ENCODE results near the gene INSC. TPM values are rescaled to one million over a fixed set of nuclear protein-coding genes. Genes with fewer than 3 reads are reported as not detected.

The INSC gene
- total RNA-seq, 1 donor from 2014 or later: not detected

GRCh38 chr11:15286465-15286864, 171.7 kb downstream of the INSC start:
- DNase-seq (ENCODE audit: low read depth, low spot score): no peak

- no peak for DNase-seq (ENCODE audit: low read depth, low spot score)
These were observed 174.1 kb downstream of the INSC start for GRCh38 chr11:15288863-15289262.

GRCh38 chr11:15289723-15290122, 175.0 kb downstream of the INSC start:
- DNase-seq (ENCODE audit: low read depth, low spot score): no peak

DNA sequence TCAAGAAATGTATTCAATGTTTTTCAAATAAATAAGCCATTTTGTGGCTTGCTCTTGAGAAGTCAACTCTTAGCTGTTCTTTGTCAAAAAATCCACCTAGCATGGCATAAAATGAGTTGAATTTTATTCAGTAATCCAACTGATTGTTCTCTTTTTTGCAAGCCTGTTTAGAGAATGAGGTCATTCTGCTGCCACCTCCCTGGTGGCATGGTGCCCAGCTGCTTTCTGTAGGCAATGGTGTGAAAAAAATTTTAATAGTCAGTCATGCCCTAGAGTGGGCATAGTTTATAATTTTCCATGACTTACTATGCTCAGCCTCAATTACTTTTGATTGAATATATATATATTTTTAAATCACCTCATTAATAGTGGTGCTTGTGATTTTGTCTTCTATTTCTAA, 177.2 kb downstream of the INSC start:
- DNase-seq (ENCODE audit: low read depth, low spot score): no peak

DNA sequence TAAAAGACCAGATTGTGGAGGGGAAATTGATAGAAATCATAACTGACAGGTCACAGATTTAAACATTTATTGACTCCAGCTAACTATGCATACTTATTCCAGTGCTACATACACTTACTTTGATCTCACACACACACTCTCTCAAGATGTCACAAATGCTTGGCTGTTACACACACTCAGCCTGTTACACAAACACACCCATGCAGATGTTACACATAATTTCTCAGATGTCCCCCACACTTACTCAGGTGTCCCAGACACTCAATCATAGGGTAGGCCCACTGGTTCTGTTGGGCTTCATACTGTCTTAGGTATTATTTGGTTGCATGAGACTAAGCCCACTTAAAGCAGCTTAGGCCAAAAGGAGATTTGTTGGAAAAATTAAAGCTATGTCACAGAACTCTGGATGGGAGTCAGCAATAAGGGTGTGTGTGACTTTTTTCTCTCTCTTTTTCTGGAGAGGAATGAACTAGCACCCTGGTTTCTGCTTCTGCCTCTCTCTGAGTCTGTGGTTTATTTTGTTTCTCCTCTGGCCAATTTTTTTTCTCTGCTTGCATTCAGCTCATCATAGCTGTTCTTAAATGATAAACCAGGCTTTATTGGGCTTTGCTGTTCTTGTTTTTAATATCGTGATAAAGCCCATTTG, 179.4 kb downstream of the INSC start:
- no peak for DNase-seq (ENCODE audit: low read depth, low spot score)

DNA sequence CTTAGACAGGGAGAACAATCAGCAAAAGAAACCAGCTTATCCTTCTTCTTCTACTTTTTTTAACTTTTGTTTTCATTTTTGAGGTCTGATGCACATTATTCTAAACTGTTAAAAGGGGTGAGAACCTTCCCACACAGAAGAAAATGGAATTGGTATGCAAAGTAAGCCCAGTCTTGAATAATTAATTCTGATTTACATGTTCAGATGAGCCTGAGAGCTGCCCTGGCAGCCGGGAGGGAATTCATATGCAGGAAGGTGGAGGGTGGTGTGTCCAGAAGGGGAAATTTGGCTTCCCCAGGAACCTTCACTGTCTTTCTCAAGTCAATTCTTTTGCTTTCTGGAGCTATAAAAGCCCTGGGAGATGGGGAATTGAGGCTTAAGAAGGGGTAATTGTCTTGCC, 181.0 kb downstream of the INSC start:
- no peak for DNase-seq (ENCODE audit: low read depth, low spot score)

Other genes with a start within 250 kb of the INSC start
- 10.8 and 14.2 TPM in 2 replicates for gene CYP2R1, start 222.7 kb upstream of the INSC start, total RNA-seq
- not detected in 2 replicates for gene CALCA, start 142.6 kb upstream of the INSC start, total RNA-seq
- gene CALCB, start 41.3 kb upstream of the INSC start, total RNA-seq: 0.07 TPM in 2 replicates